Cardiac fibroblast (primary cell): ENCODE data around the gene RAP1GAP.

Source experiments
- DNase-seq, 2 donors: peaks; one replicate each; pipeline versions ENCODE4 v3.0.0 to v3.0.0-alpha.2; 2010; ENCODE audit warnings: low read depth in 2 of 2
- H3K4me3 ChIP-seq, 2 donors: replicated peaks in 1 of 2; 1 replicate in 1 of 2; 2 replicates in 1 of 2; pipeline ENCODE4 v1.5.1; 2011; ENCODE audit warnings: low read depth in 2 of 2, low read length in 2 of 2, mild to moderate bottlenecking in 2 of 2, moderate library complexity in 1 of 2
- CTCF ChIP-seq: IDR thresholded peaks from one replicate; pipeline ENCODE4 v1.5.1; 2011; ENCODE audit warnings: low read depth, mild to moderate bottlenecking, low read length, inconsistent platforms

RAP1GAP gene

GRCh38 chr1:21618059-21618458, 51.1 kb downstream of the RAP1GAP start:
- DNase-seq: no peak
- no peak overlapping the region for H3K4me3 ChIP-seq
- no peak for TF ChIP-seq CTCF

GRCh38 chr1:21617126-21617738, 51.9 kb downstream of the RAP1GAP start:
- no peak for DNase-seq
- TF ChIP-seq CTCF: no peak

GRCh38 chr1:21616372-21616771, 52.8 kb downstream of the RAP1GAP start:
- H3K4me3 ChIP-seq: no peak overlapping the region
- DNase-seq: no peak
- no peak for TF ChIP-seq CTCF

More at GRCh38 chr1:21617126-21617738, 51.9 kb downstream of the RAP1GAP start:
- no peak overlapping the region for H3K4me3 ChIP-seq

GRCh38 chr1:21614419-21615115, 54.6 kb downstream of the RAP1GAP start:
- no peak for TF ChIP-seq CTCF
- no peak overlapping the region for H3K4me3 ChIP-seq
- DNase-seq: no peak

GRCh38 chr1:21613072-21613867, 55.9 kb downstream of the RAP1GAP start:
- TF ChIP-seq CTCF: no peak

GRCh38 chr1:21612057-21612456, 57.1 kb downstream of the RAP1GAP start:
- no peak for TF ChIP-seq CTCF

More at GRCh38 chr1:21613072-21613867, 55.9 kb downstream of the RAP1GAP start:
- no peak for DNase-seq
- H3K4me3 ChIP-seq: no peak overlapping the region

More at GRCh38 chr1:21612057-21612456, 57.1 kb downstream of the RAP1GAP start:
- DNase-seq: no peak
- H3K4me3 ChIP-seq: no peak overlapping the region
